ENCODE measurements around the gene MN1. TPM values are rescaled to one million over a fixed set of nuclear protein-coding genes. Genes with fewer than 3 reads are reported as not detected.

MN1 gene
- total RNA-seq, 1 donor from 2014 or later, result 5.9 TPM

DNA sequence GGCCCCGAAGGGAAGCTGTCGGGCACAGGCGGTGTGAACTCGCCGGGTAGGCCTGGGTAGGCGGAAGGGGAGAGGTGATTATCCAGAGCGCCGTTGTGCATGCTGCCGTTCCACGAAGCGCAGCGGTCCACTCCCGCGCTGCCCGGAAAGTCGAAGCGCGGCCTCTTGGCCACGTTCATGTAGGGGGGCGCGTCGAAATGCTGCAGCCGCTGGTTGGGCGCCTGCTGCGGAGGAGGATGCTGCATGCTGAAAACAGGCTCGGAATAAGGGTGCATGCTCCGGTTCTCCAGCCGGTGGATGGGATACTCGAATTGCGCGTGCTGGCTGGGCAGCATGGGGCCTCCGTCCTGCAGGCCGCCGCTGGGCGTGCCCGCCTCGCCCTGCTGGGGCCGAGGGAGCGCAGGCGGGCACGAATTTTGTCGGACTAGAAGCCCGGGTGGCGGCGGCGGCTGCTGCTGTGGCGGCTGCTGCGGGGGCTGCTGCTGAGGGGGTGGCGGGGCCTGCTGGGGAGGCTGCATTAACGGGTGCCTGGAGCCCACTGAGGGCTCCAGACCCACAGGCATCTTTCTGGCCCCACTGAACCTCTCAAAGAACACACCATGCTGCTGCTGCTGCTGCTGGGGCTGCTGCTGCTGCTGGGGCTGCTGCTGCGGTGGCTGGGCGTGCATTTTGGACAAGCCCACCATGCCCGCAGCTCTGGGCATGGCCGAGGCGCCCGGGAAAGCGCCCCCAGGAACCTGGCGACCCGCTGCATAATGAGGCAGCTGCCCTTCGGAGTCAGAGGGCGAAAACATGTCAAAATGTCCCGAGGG is 2.3 kb downstream of the MN1 start:
- H3K27me3 Mint-ChIP-seq, result peaks cover 43% of the 10 kb centered on the region
- no peak for DNase-seq (ENCODE audit: low spot score, unreplicated experiment)
- no peaks in the 10 kb centered on the region for H3K9me3 Mint-ChIP-seq (ENCODE audit: low read depth)
- peaks cover 2% of the 10 kb centered on the region for H3K36me3 Mint-ChIP-seq (ENCODE audit: insufficient read depth)
- H3K27ac Mint-ChIP-seq, result no peak overlapping the region
- H3K4me1 Mint-ChIP-seq (ENCODE audit: low read depth), result peaks cover 21% of the 10 kb centered on the region
- TF ChIP-seq, protein P1, sequence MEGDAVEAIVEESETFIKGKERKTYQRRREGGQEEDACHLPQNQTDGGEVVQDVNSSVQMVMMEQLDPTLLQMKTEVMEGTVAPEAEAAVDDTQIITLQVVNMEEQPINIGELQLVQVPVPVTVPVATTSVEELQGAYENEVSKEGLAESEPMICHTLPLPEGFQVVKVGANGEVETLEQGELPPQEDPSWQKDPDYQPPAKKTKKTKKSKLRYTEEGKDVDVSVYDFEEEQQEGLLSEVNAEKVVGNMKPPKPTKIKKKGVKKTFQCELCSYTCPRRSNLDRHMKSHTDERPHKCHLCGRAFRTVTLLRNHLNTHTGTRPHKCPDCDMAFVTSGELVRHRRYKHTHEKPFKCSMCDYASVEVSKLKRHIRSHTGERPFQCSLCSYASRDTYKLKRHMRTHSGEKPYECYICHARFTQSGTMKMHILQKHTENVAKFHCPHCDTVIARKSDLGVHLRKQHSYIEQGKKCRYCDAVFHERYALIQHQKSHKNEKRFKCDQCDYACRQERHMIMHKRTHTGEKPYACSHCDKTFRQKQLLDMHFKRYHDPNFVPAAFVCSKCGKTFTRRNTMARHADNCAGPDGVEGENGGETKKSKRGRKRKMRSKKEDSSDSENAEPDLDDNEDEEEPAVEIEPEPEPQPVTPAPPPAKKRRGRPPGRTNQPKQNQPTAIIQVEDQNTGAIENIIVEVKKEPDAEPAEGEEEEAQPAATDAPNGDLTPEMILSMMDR (IDR thresholded peaks at IDR 0.05; ENCODE audit: unreplicated experiment), result no peak
- H3K4me3 Mint-ChIP-seq (ENCODE audit: low read depth), result peak overlapping the region; percentile 64

DNA sequence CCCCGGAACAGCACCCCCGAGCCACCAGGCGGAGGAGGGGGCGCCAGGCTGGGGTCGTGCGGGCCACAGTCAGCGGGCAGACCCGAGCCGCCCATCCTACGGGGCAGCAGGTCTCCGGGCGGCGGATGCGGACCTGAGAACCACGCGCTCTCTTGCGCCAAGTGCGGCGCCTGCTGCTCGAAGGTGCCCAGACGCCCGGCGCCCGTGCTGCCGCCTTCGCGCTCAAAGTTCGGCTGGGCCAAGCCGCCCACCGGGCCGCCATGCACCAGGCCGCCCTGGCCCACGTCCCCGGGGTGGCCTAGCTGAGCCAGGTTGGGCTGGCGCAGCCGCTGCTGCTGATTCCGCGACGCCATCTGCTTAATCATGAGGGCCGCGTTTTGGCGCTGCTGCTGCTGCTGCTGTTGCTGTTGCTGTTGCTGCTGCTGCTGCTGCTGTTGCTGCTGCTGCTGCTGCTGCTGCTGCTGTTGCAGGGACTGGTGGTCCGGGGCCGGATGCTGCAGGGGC is 3.0 kb downstream of the MN1 start:
- no peak overlapping the region for H3K27ac Mint-ChIP-seq
- H3K4me1 Mint-ChIP-seq (ENCODE audit: low read depth), result peaks cover 25% of the 10 kb centered on the region
- peaks cover 48% of the 10 kb centered on the region for H3K27me3 Mint-ChIP-seq
- TF ChIP-seq, protein P1 (IDR thresholded peaks at IDR 0.05; ENCODE audit: unreplicated experiment), result no peak
- peaks cover 2% of the 10 kb centered on the region for H3K36me3 Mint-ChIP-seq (ENCODE audit: insufficient read depth)
- H3K9me3 Mint-ChIP-seq (ENCODE audit: low read depth), result no peaks in the 10 kb centered on the region
- peak overlapping the region; percentile 64 for H3K4me3 Mint-ChIP-seq (ENCODE audit: low read depth)
- no peak for DNase-seq (ENCODE audit: low spot score, unreplicated experiment)

DNA sequence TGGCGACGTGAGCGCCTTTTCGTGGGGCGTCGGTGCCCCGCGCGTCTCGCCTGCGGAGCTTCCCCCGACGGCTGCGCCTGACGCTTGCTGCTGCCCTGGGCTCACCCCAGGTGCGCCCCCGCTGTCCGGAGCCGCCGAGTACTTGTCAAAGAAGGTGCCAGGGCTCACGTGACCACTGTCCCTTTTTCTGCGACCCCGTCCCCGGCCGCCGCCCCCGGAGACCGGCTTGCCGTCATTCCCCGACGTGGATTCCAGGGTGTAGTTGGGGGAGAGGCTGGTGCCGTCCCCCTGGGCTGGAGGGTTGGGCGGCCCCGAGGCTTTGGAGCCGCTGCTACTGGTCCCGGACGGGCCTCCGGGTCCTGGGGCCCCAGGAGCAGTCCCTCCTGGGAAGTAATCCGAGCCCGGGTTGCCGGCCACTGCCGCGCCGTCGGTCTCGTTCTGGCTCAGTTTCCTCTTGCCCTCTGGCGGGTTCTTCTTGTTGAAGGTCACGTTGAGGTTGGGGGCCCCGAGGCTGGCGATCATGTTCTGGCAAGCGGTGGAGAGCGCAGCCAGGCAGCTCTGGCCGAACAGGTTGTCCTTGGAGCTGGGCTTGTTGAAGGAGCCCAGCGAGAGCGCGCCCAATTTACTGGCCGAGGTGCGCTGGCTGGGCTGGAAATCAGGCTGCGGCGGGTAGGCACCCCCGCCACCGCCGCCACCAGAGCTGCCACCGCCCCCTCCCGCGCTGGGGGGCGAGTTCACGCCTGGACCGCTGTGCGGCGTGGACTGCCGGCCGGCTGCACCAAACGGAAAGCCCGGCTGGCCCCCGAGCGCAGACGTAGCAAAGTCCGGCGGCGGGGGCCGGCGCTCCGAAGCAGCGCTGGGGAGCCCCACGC is 3.8 kb downstream of the MN1 start:
- Mint-ChIP-seq H3K4me3 (ENCODE audit: low read depth) (no peak overlapping the region), H3K27me3 (peaks cover 51% of the 10 kb centered on the region), H3K4me1 (ENCODE audit: low read depth) (peaks cover 26% of the 10 kb centered on the region), H3K36me3 (ENCODE audit: insufficient read depth) (peaks cover 2% of the 10 kb centered on the region), H3K27ac (no peak overlapping the region), H3K9me3 (ENCODE audit: low read depth) (no peaks in the 10 kb centered on the region)
- DNase-seq (ENCODE audit: low spot score, unreplicated experiment), result no peak
- TF ChIP-seq, protein P1 (IDR thresholded peaks at IDR 0.05; ENCODE audit: unreplicated experiment), result no peak

DNA sequence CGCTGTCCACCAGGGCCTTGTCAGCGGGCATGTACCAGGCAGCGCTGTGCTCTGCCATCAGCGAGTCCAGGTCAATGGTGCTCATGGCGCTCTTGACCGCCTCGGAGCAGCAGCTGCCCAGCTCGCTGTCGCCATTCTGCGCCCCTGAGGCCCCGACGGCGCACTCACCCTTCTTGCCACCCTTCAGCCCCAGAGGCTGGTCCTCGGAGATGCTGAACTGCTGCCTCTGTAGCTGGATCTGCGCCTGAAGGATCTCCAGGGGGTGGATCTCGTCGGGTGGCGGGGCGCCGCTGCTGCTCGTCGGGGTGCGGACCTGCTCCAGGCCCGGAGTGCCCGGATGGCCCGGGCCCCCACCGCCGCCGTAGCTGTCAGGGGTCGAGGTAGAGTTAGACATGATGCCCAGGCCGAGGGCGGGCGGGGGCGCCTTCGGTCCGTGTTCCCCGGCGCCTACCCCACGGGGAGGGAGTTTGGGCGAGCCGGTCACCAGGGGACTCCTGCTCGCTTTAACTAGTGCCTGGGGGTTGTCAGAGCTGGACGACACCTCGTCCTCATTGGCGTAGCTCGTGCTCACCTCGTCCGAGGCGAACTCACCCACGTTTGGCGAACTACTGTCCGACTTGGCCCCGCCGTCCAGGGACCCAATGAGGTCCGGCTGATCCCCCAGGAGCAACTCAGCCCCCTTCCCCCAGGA is 4.6 kb downstream of the MN1 start:
- H3K27ac Mint-ChIP-seq, result no peak overlapping the region
- peaks cover 52% of the 10 kb centered on the region for H3K27me3 Mint-ChIP-seq
- peaks cover 2% of the 10 kb centered on the region for H3K36me3 Mint-ChIP-seq (ENCODE audit: insufficient read depth)
- peaks cover 28% of the 10 kb centered on the region for H3K4me1 Mint-ChIP-seq (ENCODE audit: low read depth)
- TF ChIP-seq, protein P1 (IDR thresholded peaks at IDR 0.05; ENCODE audit: unreplicated experiment), result no peak
- no peak for DNase-seq (ENCODE audit: low spot score, unreplicated experiment)
- no peaks in the 10 kb centered on the region for H3K9me3 Mint-ChIP-seq (ENCODE audit: low read depth)
- H3K4me3 Mint-ChIP-seq (ENCODE audit: low read depth), result no peak overlapping the region
